Motor neuron (in vitro differentiated cells): ENCODE measurements around the gene PRKCE. TPM values are rescaled to one million over a fixed set of nuclear protein-coding genes. Genes with fewer than 3 reads are reported as not detected.

Experiments used
- ATAC-seq, 8 experiments: fragments of 200-7000 bp; cut with Tn5 transposase; replicated peaks in 6 of 8; 2 replicates each; pipeline ENCODE4 v1.8.0; 2021; ENCODE audit warnings: mild to moderate bottlenecking in 8 of 8, moderate library complexity in 8 of 8
- H3K27ac ChIP-seq, 2 donors: fragments of 250-450 bp; sonication (Bioruptor Pico); 2 replicates each; pipeline ENCODE4 v1.9.0; 2021; ENCODE audit warnings: antibody characterized with exemption in 2 of 2, mild to moderate bottlenecking in 2 of 2, moderate library complexity in 1 of 2
- H3K4me1 ChIP-seq, 2 donors: fragments of 250-450 bp; sonication (Bioruptor Pico); replicated peaks in 1 of 2; 2 replicates each; pipeline ENCODE4 v1.6.1; 2021; ENCODE audit warnings: antibody characterized with exemption in 2 of 2, mild to moderate bottlenecking in 2 of 2, moderate library complexity in 1 of 2
- H3K4me3 ChIP-seq, 5 donors: fragments of 250-450 bp; sonication (Bioruptor Pico); 2 replicates each; pipeline ENCODE4 v1.9.0; 2021; ENCODE audit warnings: antibody characterized with exemption in 5 of 5, mild to moderate bottlenecking in 5 of 5, moderate library complexity in 4 of 5
- WGBS, 10 experiments: fragments of 450-650 bp; shearing (Covaris generic); methylation state at CpG; one replicate each; pipeline ENCODE4 v1.0.0; 2022; 5-methylcytosine and 5-hydroxymethylcytosine counted together
- in situ Hi-C, 9 experiments: fragments of 400-800 bp; cut with MboI; loops; one replicate each; pipeline ENCODE4 v1.15.0; 2021; ENCODE audit warnings: low sequenced_read_pairs in 9 of 9, low pct_unique_long_range_greater_than_20kb in 2 of 9; ENCODE audit not compliant: unreplicated experiment in 9 of 9
- total RNA-seq, 8 experiments: library from RNA; unstranded; fragments of 300-600 nt; gene quantifications; 2 replicates each; pipeline versions ENCODE4 v1.2.3 to v1.2.4, GENCODE V29; 2022

Gene PRKCE
- total RNA-seq, 8 experiments from 2014 or later: 7.3 to 23.0 (median 14.7) TPM

DNA sequence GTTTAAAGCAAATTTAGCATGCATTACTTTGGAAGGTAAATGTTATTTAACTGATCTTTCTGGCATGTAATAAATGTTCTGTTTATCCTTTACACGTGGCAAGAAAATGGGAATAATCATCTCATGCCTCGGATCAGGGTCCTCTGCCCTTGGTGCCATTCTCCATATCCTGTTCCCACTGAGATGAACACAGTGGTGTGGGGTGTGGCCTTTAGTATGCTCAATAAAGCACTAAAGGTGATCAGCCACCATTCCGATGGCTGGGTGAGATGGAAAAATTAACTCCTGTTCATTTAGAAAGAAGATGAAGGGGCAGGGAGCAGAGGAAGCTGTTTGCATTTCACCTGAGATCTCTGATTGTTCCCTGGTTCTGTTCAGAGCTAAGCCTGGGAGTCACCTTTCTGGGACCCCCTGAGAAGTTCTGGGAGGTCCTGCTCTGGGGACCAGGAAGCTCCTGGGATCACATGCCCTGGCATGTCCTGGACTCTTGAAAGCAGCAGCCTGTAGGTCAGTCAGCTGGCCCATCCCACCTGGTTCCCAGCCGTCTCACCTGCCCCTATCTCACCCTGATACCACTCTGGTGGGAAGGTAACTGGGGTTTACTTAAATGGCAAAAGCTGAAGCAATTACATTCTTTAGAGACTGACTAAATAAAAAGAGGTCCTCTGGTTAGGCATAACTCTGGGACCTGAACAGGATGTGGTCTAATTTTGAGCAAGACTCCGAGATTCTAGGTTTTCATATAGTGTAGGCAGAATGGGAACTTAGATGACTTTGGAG is 356.8 kb downstream of the PRKCE start:
- H3K27ac ChIP-seq: no peak overlapping the region
- in situ Hi-C loops: loop anchor here in 1 of 9 experiments (25.0 kb wide), 1 partner anchor 354 kb away; no protein-coding TSS in a partner anchor

DNA sequence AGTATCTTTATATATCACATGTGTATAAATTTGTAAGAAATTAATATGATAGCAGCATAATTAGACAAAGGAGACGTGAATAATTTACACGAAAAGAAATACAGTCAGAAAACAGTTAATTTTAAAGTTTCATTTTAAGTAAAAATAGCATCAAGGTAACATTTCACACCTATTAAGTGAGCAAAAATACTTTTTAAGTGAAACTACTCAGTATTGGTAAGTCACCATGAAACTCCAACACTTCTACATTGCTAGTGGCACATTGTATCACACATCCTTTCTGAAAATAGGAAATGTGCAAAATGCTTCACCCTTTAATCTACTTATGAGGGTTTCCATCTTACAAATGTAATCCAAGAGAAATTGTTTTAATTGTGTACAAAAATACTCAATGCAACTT is 357.8 kb downstream of the PRKCE start:
- Histone ChIP-seq H3K4me1 (no peaks in the 10 kb centered on the region), H3K4me3 (no peak overlapping the region), H3K27ac (no peak overlapping the region)
- in situ Hi-C loops: loop anchor here in 1 of 9 experiments (25.0 kb wide), 1 partner anchor 353 kb away; no protein-coding TSS in a partner anchor
- WGBS, 10 experiments: 76 to 100% (median 89%) methylated on average over 1 to 2 of the region's 2 CpGs; no CpG with 5 or more reads in 1 of the 10 experiments
- ATAC-seq: no peak

More for the DNA sequence above, 356.8 kb downstream of the PRKCE start:
- H3K4me1 ChIP-seq: no peaks in the 10 kb centered on the region
- no peak for ATAC-seq
- 41 to 83% (median 59%) methylated on average over 1 to 5 of the region's 5 CpGs; no CpG with 5 or more reads in 2 of the 10 experiments for WGBS, 10 experiments
- no peak overlapping the region for H3K4me3 ChIP-seq

DNA sequence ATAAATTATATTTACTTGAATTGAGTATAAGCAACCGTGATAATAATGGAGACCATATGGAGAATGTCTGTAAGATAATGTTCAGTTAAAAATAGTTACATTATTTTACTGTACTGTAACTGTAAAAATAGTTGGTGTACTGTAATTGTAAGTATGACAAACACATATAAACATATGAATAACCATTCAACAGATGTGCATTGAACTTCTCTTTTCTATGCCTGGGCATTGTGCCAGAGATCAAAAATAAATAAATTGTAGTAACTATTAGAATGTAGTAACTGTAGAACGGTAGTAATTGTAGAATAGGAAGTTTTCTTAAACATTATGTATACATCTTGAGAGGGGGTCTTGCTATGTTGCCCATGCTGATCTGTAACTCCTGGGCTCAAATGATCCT is 358.3 kb downstream of the PRKCE start:
- Histone ChIP-seq H3K4me1 (no peaks in the 10 kb centered on the region), H3K4me3 (no peak overlapping the region), H3K27ac (no peak overlapping the region)
- whole genome bisulfite sequencing, 10 experiments: 20 to 90% (median 78%) methylated on average over 1 to 2 of the region's 2 CpGs; no CpG with 5 or more reads in 1 of the 10 experiments
- in situ Hi-C loops: loop anchor here in 1 of 9 experiments (25.0 kb wide), 1 partner anchor 353 kb away; no protein-coding TSS in a partner anchor
- ATAC-seq: no peak

DNA sequence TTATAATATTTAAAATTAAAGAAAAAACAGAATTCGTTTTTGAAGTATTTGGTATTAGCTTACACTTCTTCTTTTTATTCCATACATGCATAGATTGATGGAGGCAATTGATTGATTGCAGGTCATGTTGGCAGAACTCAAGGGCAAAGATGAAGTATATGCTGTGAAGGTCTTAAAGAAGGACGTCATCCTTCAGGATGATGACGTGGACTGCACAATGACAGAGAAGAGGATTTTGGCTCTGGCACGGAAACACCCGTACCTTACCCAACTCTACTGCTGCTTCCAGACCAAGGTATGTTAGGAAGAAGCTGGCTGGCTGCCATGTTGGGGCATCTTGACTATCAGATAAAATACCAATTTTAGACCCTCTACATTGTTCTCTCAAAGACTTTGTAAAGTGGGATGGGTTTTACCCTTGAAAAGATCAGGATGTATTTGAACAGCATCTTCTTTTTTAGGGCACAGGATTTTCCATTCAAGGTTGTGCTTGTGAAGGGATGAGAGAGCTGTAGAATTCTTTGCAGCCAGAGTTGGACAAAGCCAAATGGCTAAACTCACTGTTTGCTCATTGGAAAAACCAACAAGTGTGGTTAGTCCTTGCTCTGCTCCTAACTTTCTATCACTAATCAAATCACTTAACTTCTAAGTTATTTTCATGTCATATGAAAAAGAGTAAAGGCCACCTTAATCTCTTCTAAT is 358.9 kb downstream of the PRKCE start:
- no peak overlapping the region for H3K27ac ChIP-seq
- peak in 1 of 8 experiments; percentile 17 for ATAC-seq
- H3K4me3 ChIP-seq: no peak overlapping the region
- in situ Hi-C loops: loop anchor here in 1 of 9 experiments (25.0 kb wide), 1 partner anchor 352 kb away; no protein-coding TSS in a partner anchor
- no peaks in the 10 kb centered on the region for H3K4me1 ChIP-seq
- WGBS, 10 experiments: 33 to 100% (median 74%) methylated on average over 1 to 5 of the region's 5 CpGs; no CpG with 5 or more reads in 3 of the 10 experiments

DNA sequence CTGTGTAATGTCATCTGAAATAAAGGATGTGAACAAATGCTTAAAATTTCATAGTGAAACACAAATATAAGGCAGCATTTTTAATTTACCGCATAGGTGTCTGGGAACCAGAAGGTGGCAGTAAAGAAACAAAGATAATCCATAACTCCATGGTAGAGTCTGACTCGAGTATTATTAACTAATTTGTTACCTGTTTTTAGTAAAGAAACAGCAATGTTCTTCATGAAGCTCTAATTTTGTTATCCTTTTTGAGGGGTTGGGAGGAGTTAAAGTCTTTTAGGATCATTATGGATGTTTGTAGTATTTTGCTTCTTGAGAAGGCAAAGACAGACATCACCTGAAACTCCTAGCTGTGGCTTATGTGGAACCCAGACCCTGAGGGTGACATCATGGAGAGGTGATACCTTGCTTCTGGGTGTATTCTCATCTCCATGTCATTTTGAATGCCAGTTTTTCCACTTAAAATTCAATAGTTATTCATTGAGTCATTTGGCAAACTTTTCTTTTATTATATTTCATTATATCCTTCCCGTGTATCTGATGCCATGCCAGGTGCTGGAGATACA is 359.5 kb downstream of the PRKCE start:
- Histone ChIP-seq H3K4me1 (no peaks in the 10 kb centered on the region), H3K27ac (no peak overlapping the region), H3K4me3 (no peak overlapping the region)
- in situ Hi-C loops: loop anchor here in 1 of 9 experiments (25.0 kb wide), 1 partner anchor 351 kb away; no protein-coding TSS in a partner anchor
- 10 to 100% (median 41%) methylated on average over 1 to 3 of the region's 3 CpGs for whole genome bisulfite sequencing, 10 experiments
- peak in 4 of 8 experiments; percentile 47 to 56 (median 54) for ATAC-seq

DNA sequence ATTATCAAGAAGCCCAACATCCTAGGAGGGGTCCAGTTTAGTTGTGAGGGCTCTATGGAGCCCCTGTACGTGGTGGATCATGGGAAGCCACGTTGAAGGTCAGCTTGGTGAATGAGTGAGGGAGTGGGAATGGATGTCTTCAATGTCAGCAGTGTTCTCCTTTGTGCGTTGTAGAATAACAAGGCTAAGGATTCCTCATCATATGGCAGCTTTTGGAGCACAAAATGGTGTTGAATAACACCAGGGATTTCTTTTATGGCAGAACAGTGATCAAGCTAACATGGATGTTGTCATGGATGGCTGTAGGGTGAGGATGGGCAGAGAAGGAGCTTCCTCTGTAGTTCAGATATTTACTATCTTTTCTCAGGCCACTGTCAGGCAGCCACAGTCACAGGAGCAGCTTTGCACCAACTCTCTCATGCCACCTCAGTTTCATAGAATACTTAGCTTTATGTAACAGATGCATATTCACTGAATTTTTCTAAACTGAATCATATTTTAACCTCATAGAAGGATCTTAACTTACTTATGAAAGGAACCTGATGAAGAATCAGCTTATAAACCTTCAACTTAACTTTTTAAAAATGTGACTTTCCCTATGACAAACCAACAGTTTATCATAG is 361.3 kb downstream of the PRKCE start:
- H3K27ac ChIP-seq: no peak overlapping the region
- WGBS, 10 experiments: 0 to 100% (median 90%) methylated on average over 1 to 2 of the region's 3 CpGs; no CpG with 5 or more reads in 3 of the 10 experiments
- H3K4me3 ChIP-seq: no peak overlapping the region
- H3K4me1 ChIP-seq: no peaks in the 10 kb centered on the region
- no peak for ATAC-seq
- in situ Hi-C loops: loop anchor here in 1 of 9 experiments (25.0 kb wide), 1 partner anchor 350 kb away; no protein-coding TSS in a partner anchor

DNA sequence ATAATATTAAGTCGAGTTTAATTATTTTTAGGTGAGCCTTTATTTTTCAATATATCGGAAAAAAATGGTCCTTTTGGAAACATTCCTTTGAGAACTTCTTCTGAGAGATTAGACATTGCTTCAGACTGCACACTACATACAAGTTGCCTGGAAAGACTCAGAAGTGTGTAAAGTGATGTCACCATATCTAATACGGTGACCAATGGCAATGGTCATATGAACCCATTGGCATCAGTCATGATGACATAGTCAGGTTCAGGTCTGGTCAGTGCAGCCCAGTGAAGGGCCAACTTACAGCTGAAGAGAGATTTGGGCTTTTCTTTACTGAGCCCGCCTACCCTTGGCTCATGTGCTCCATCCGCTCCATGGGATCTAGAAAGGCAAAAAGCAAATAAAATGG is 362.3 kb downstream of the PRKCE start:
- Histone ChIP-seq H3K4me1 (no peaks in the 10 kb centered on the region), H3K4me3 (no peak overlapping the region), H3K27ac (no peak overlapping the region)
- WGBS, 10 experiments: 85 to 100% (median 100%) methylated on average over 1 to 5 of the region's 5 CpGs; no CpG with 5 or more reads in 1 of the 10 experiments
- in situ Hi-C loops: loop anchor here in 1 of 9 experiments (25.0 kb wide), 1 partner anchor 349 kb away; no protein-coding TSS in a partner anchor
- no peak for ATAC-seq

DNA sequence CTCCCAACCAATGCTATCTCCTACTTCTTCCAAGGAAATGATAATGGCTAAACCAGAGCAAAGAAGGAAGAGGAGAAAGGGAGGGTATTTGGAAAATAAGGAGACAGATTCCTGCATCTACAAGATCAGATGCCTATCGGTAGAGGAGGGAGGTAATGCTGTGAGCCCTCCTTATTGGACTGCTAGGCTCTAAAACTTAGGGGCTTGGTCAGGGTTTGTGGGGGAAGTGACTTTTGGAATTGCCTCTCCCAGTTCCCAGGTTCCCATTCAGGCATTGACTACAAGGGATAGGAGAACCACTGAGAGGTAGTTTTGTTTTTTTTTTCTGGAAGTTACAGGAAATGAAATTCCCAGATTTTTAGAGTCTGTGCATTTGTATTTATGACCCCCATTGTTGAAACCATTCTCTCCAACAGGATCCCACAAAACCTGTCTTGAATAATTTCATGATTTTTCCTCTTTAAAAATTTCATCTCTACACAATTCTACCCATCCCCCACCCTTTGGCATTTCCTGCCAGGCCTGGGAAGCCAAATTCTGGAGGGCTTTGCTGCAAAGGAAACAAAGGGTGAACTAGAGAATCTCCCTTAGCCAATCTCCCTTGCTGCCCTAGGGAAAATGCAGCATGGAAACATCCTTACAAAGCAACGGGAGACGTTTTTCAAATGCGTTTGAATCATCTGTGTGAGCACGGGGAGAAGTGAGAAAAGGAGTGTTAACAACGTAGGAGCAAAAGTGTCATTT is 363.6 kb downstream of the PRKCE start:
- 17 to 82% (median 42%) methylated on average over 3 to 6 of the region's 6 CpGs for WGBS, 10 experiments
- no peaks in the 10 kb centered on the region for H3K4me1 ChIP-seq
- ATAC-seq: no peak
- in situ Hi-C loops: loop anchor here in 1 of 9 experiments (25.0 kb wide), 1 partner anchor 347 kb away; no protein-coding TSS in a partner anchor
- no peak overlapping the region for H3K27ac ChIP-seq
- no peak overlapping the region for H3K4me3 ChIP-seq

DNA sequence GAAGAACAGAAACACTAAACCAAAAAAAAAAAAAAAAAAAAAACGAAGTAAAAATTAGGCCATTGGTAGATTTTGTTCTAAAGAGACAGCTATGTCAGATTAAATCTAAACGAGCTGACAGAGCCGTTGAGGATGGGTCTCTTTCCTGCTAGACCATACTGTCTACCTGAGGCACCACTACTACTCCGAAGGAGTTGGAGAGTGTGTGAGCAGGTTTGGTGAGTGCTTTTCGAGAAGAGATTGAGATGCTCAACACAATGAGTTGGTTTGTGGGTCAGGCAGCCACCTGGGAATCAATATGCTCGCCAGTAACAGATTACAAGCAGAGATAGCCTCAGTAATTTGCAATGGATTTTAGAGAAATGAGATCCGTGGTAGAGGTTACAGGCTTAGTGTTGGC is 364.2 kb downstream of the PRKCE start:
- 10 to 78% (median 58%) methylated on average over 2 to 7 of the region's 7 CpGs for WGBS, 10 experiments
- Histone ChIP-seq H3K4me1 (no peaks in the 10 kb centered on the region), H3K27ac (no peak overlapping the region), H3K4me3 (no peak overlapping the region)
- in situ Hi-C loops: loop anchor here in 1 of 9 experiments (25.0 kb wide), 1 partner anchor 347 kb away; no protein-coding TSS in a partner anchor
- no peak for ATAC-seq

DNA sequence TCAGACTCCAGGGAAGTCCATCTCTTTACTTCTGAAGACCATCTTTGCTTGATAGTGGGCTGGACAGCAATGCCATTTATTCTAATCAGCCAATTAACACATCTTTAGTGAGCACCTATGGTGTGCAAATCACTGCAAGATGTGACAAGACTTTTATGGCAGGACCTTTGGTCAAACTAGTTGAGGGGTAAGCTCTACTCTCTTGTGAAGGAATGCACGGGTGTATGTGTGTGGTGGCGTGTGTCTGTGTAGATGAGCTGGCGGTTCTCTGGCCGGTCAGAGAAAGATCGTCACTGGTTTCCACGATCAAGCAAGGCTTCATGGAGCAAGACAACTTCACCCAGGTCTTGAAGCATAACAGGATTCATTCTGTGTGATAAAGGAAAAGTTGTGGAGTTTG is 364.6 kb downstream of the PRKCE start:
- Histone ChIP-seq H3K4me3 (no peak overlapping the region), H3K4me1 (no peaks in the 10 kb centered on the region), H3K27ac (no peak overlapping the region)
- ATAC-seq: no peak
- WGBS, 10 experiments: 100% methylated on average over 2 to 5 of the region's 6 CpGs; no CpG with 5 or more reads in 5 of the 10 experiments
- in situ Hi-C loops: loop anchor here in 1 of 9 experiments (25.0 kb wide), 1 partner anchor 346 kb away; no protein-coding TSS in a partner anchor

DNA sequence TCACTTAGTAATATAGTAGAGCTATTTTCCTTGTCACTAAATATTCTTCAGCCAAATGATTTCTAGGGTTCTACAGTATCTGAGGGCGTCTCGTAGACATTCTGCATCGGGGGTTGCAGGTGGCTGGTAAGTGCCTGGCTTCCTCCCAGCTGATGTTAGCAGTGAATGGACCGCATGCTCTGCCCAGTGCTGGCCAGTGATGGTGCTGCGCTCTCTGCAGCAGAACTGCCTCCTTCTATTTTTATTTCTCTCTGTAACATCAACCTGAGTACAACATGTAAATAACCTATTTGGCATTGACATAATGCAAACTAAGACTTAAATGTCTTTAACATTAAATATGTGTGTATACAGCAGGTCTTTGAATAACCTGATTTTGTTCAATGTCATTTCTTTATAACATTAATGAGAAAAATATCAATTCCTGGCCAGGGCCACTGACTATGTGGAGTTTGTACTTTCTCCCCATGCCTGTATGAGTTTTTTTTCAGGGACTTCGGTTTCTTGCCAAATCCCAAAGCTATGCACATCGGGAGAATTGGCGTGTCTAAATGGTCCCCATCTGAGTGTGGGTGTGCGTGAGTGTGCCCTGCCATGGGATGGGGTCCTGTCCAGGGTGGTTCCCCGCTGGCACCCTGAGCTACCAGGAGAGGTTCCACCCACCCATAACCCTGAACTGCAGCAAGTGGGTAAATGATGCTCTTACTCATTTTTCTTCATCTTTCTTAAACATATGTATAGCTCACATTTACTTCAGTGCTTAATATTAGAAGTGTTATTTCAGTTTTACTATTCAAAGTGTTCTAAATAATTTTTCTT is 367.5 kb downstream of the PRKCE start:
- WGBS, 10 experiments: 48 to 100% (median 88%) methylated on average over 1 to 10 of the region's 10 CpGs; no CpG with 5 or more reads in 2 of the 10 experiments
- H3K27ac ChIP-seq: no peak overlapping the region
- in situ Hi-C loops: loop anchor here in 1 of 9 experiments (25.0 kb wide), 1 partner anchor 343 kb away; no protein-coding TSS in a partner anchor
- no peaks in the 10 kb centered on the region for H3K4me1 ChIP-seq
- H3K4me3 ChIP-seq: no peak overlapping the region
- ATAC-seq: no peak
